OCI-LY3 (cell line): ENCODE results near the gene POLA2.

ENCODE experiments used
- H2AFZ ChIP-seq: fragments of 200-600, 300-600 bp; shearing (Covaris generic); 2 replicates; pipeline ENCODE4 v1.6.0; 2014; ENCODE audit warnings: antibody characterized with exemption, low read depth, low read length
- H3K27ac ChIP-seq: fragments of 200-600, 300-600 bp; sonication (generic); 2 replicates; pipeline ENCODE4 v1.5.1; 2014; ENCODE audit warnings: mild to moderate bottlenecking, low read length, moderate library complexity, mixed read lengths
- H3K27me3 ChIP-seq: fragments of 200-600, 300-600 bp; sonication (generic); 2 replicates; pipeline ENCODE4 v1.6.1; 2014; ENCODE audit warnings: low read depth, low read length, mixed read lengths
- H3K36me3 ChIP-seq: fragments of 200-600, 300-600 bp; sonication (generic); replicated peaks from 2 replicates; pipeline ENCODE3; 2014; ENCODE audit warnings: low read depth, low read length, mixed read lengths
- H3K4me1 ChIP-seq: fragments of 300-600, 200-600 bp; sonication (generic); 2 replicates; pipeline ENCODE4 v1.6.1; 2014; ENCODE audit warnings: low read length, mixed read lengths
- H3K4me2 ChIP-seq: fragments of 200-600, 300-600 bp; sonication (generic); 2 replicates; pipeline ENCODE4 v1.6.1; 2014; ENCODE audit warnings: low read length, mixed read lengths
- H3K4me3 ChIP-seq: fragments of 300-600, 200-600 bp; sonication (generic); 2 replicates; pipeline ENCODE4 v1.5.1; 2014; ENCODE audit warnings: antibody characterized with exemption, mild to moderate bottlenecking, low read length, moderate library complexity
- H3K79me2 ChIP-seq: fragments of 300-600, 200-600 bp; shearing (Covaris generic); 2 replicates; pipeline ENCODE4 v1.6.1; 2014; ENCODE audit warnings: mild to moderate bottlenecking, low read length, mixed read lengths
- H3K9ac ChIP-seq: fragments of 300-600, 200-600 bp; shearing (Covaris generic); 2 replicates; pipeline ENCODE4 v1.6.0; 2014; ENCODE audit warnings: mild to moderate bottlenecking, low read length, moderate library complexity
- H3K9me3 ChIP-seq: fragments of 200-600, 300-600 bp; shearing (Covaris generic); 2 replicates; pipeline ENCODE4 v1.6.1; 2014; ENCODE audit warnings: low read length, mixed read lengths; ENCODE audit not compliant: insufficient read depth
- H4K20me1 ChIP-seq: fragments of 200-600, 300-600 bp; sonication (generic); 2 replicates; pipeline ENCODE4 v1.6.1; 2016; ENCODE audit warnings: low read length, mixed read lengths; ENCODE audit not compliant: insufficient read depth
- CTCF ChIP-seq: fragments of 200-600, 300-600 bp; sonication (generic); IDR thresholded peaks from 2 replicates; pipeline ENCODE4 v1.5.1; 2014; ENCODE audit warnings: antibody characterized with exemption, low read length, low read depth
- EZH2phosphoT487 ChIP-seq: fragments of 200-600 bp; shearing (Covaris generic); IDR thresholded peaks from 2 replicates; pipeline ENCODE4 v1.6.1; 2018; ENCODE audit warnings: antibody characterized with exemption, mixed run types, low read depth

The POLA2 gene

GRCh38 chr11:65291613-65292012, 29.9 kb downstream of the POLA2 start:
- no peaks in the 10 kb centered on the region for H3K9me3 ChIP-seq
- no peaks in the 10 kb centered on the region for H3K4me1 ChIP-seq
- H3K27me3 ChIP-seq: no peaks in the 10 kb centered on the region
- H3K79me2 ChIP-seq: no peaks in the 10 kb centered on the region
- no peak overlapping the region for H3K4me2 ChIP-seq
- TF ChIP-seq CTCF (no peak), EZH2phosphoT487 (no peak)
- H3K36me3 ChIP-seq: peaks cover 86% of the 10 kb centered on the region
- no peaks in the 10 kb centered on the region for H4K20me1 ChIP-seq
- no peak overlapping the region for H3K27ac ChIP-seq
- no peak overlapping the region for H3K9ac ChIP-seq
- no peak overlapping the region for H3K4me3 ChIP-seq
- H2AFZ ChIP-seq: no peak overlapping the region

GRCh38 chr11:65292890-65293289, 31.1 kb downstream of the POLA2 start:
- Histone ChIP-seq H3K36me3 (peaks cover 79% of the 10 kb centered on the region), H3K9me3 (no peaks in the 10 kb centered on the region), H3K4me1 (no peaks in the 10 kb centered on the region), H3K79me2 (no peaks in the 10 kb centered on the region), H3K27ac (no peak overlapping the region), H3K9ac (no peak overlapping the region), H2AFZ (no peak overlapping the region), H3K4me2 (no peak overlapping the region), H3K4me3 (no peak overlapping the region), H4K20me1 (no peaks in the 10 kb centered on the region), H3K27me3 (no peaks in the 10 kb centered on the region)
- TF ChIP-seq CTCF (no peak), EZH2phosphoT487 (no peak)

DNA sequence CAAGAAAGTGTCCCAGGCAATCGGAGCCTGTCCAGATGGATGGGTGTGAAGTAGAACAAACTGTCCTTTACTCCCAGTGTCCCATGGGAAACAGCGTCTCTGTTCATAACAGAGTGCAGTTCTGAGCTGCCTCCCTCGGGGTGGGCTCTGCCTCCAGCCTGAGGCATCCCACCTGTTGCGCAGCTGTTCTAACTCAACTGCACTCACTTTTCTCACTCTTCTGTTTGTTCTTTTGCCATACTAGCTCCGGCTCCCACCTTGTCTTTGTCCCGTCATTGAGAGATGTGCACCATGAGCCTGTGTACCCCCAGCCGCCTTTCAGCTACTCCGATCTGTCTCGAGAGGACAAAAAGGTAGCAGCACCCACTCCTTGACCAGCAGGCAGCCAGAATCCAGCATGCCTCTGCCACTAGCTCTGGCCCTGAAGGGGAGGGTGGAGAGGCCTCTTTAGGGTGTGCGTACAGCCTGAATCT, 32.2 kb downstream of the POLA2 start:
- H3K27ac ChIP-seq: no peak overlapping the region
- no peak overlapping the region for H3K4me2 ChIP-seq
- peaks cover 83% of the 10 kb centered on the region for H3K36me3 ChIP-seq

DNA sequence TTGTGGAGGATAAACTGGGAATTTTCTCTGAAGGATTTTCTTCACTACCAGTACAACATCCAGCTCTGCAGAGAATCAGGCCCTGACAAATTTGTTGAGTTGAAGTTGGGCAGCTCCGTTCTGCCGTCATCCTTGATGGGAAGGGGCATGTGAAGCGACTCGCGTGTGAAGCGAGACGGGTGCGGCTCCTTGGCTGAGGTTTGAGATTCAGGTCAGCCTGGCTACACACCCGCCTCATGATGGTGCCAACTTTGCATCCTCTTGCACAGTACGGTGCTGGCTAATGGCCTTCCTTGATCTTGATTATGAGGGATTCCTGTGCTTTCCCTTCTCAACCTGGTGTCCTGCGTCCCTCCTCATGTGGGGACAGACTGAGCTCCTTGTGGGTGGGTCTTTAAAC, 33.2 kb downstream of the POLA2 start:
- no peaks in the 10 kb centered on the region for H4K20me1 ChIP-seq
- peaks cover 80% of the 10 kb centered on the region for H3K36me3 ChIP-seq
- no peak overlapping the region for H3K27ac ChIP-seq
- TF ChIP-seq CTCF: no peak
- no peak for TF ChIP-seq EZH2phosphoT487
- no peaks in the 10 kb centered on the region for H3K27me3 ChIP-seq
- H3K4me3 ChIP-seq: no peak overlapping the region
- H3K4me2 ChIP-seq: no peak overlapping the region
- H3K79me2 ChIP-seq: no peaks in the 10 kb centered on the region
- H2AFZ ChIP-seq: no peak overlapping the region
- no peaks in the 10 kb centered on the region for H3K4me1 ChIP-seq
- no peaks in the 10 kb centered on the region for H3K9me3 ChIP-seq
- no peak overlapping the region for H3K9ac ChIP-seq

More for the DNA sequence above, 32.2 kb downstream of the POLA2 start:
- H3K9ac ChIP-seq: no peak overlapping the region
- no peak overlapping the region for H3K4me3 ChIP-seq
- H2AFZ ChIP-seq: no peak overlapping the region
- no peaks in the 10 kb centered on the region for H3K9me3 ChIP-seq
- no peaks in the 10 kb centered on the region for H3K4me1 ChIP-seq
- H4K20me1 ChIP-seq: no peaks in the 10 kb centered on the region
- H3K27me3 ChIP-seq: no peaks in the 10 kb centered on the region
- TF ChIP-seq CTCF (no peak), EZH2phosphoT487 (no peak)
- H3K79me2 ChIP-seq: no peaks in the 10 kb centered on the region
